Keratinocyte (primary cell): ENCODE measurements around the gene EMB.
"Not testable (repeated sequence)": the region's sequence is repeated elsewhere in the genome, so short reads cannot be mapped to it uniquely, and the experiment has no call there.

Source experiments
- EZH2 ChIP-seq: IDR thresholded peaks from one replicate; pipeline ENCODE4 v1.6.1; 2012; ENCODE audit warnings: inconsistent platforms, mild to moderate bottlenecking, low read length, moderate library complexity
- TF ChIP-seq, protein P1 (sequence below), 3 experiments: IDR thresholded peaks in 1 of 3; conservative IDR thresholded peaks in 1 of 3; optimal IDR thresholded peaks in 1 of 3; 2 replicates in 2 of 3; 3 replicates in 1 of 3; pipeline versions ENCODE3 to v1.5.1; 2011; ENCODE audit warnings: low read length in 3 of 3, mild to moderate bottlenecking in 3 of 3, moderate library complexity in 2 of 3, control low read depth in 1 of 3, inconsistent platforms in 1 of 3; ENCODE audit not compliant: insufficient read depth in 2 of 3; ENCODE audit errors: extremely low read depth in 1 of 3

DNA sequence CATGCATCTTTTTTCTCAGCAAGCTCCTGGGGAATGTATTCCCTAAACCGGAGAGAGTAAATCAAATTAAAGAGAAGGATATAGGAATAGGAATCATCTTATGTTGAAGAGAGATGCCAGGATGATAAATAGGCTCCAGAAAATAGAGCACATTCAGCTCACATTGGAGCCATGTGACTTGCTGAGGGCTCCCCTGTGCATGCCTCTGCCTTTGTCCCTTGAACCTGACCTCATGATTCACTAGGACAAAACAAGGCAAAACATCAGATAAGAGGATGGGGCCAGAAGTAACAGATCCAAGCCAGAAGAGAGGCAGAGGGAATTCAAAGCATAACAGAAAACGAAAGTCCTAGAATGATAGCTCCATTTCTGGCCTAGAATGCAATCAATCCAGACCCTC, 37.7 kb upstream of the EMB start:
- TF ChIP-seq, protein P1, sequence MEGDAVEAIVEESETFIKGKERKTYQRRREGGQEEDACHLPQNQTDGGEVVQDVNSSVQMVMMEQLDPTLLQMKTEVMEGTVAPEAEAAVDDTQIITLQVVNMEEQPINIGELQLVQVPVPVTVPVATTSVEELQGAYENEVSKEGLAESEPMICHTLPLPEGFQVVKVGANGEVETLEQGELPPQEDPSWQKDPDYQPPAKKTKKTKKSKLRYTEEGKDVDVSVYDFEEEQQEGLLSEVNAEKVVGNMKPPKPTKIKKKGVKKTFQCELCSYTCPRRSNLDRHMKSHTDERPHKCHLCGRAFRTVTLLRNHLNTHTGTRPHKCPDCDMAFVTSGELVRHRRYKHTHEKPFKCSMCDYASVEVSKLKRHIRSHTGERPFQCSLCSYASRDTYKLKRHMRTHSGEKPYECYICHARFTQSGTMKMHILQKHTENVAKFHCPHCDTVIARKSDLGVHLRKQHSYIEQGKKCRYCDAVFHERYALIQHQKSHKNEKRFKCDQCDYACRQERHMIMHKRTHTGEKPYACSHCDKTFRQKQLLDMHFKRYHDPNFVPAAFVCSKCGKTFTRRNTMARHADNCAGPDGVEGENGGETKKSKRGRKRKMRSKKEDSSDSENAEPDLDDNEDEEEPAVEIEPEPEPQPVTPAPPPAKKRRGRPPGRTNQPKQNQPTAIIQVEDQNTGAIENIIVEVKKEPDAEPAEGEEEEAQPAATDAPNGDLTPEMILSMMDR (optimal IDR thresholded peaks at IDR 0.05 in 1 of 3, IDR thresholded peaks at IDR 0.05 in 1 of 3, conservative IDR thresholded peaks at IDR 0.05 in 1 of 3; ENCODE audit: extremely low read depth in 1 of 3, insufficient read depth in 2 of 3, low read length in 3 of 3), result not testable (repeated sequence)
- TF ChIP-seq EZH2, result not testable (repeated sequence)
